ENCODE data around the gene PIK3R5. TPM values are rescaled to one million over a fixed set of nuclear protein-coding genes. Genes with fewer than 3 reads are reported as not detected.

PIK3R5 gene
- total RNA-seq, 4 donors from 2014 or later: 3.6 to 12.0 (median 8.2) TPM

- no peak for TF ChIP-seq POLR2A (IDR thresholded peaks at IDR 0.05)
- TF ChIP-seq, protein P1, sequence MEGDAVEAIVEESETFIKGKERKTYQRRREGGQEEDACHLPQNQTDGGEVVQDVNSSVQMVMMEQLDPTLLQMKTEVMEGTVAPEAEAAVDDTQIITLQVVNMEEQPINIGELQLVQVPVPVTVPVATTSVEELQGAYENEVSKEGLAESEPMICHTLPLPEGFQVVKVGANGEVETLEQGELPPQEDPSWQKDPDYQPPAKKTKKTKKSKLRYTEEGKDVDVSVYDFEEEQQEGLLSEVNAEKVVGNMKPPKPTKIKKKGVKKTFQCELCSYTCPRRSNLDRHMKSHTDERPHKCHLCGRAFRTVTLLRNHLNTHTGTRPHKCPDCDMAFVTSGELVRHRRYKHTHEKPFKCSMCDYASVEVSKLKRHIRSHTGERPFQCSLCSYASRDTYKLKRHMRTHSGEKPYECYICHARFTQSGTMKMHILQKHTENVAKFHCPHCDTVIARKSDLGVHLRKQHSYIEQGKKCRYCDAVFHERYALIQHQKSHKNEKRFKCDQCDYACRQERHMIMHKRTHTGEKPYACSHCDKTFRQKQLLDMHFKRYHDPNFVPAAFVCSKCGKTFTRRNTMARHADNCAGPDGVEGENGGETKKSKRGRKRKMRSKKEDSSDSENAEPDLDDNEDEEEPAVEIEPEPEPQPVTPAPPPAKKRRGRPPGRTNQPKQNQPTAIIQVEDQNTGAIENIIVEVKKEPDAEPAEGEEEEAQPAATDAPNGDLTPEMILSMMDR (IDR thresholded peaks at IDR 0.05): no peak
- 77 to 80% methylated on average over 3 to 7 of the region's 7 CpGs for whole genome bisulfite sequencing, 2 donors
- H3K4me3 ChIP-seq (ENCODE audit: low read depth, poor library complexity, severe bottlenecking): no peak overlapping the region
- peak in 1 of 2 donors; percentile 81 for DNase-seq (ENCODE audit: low spot score in 2 of 2)
- intact Hi-C loops (cut with DNase I; ENCODE audit: low total_unique reads): no loop called here
Measured at GRCh38 chr17:8916466-8916865, 49.0 kb downstream of the PIK3R5 start.

- H3K4me3 ChIP-seq (ENCODE audit: low read depth, poor library complexity, severe bottlenecking): no peak overlapping the region
- TF ChIP-seq POLR2A (IDR thresholded peaks at IDR 0.05): no peak
- TF ChIP-seq, protein P1 (IDR thresholded peaks at IDR 0.05): no peak
- DNase-seq (ENCODE audit: low spot score in 2 of 2): peak in 1 of 2 donors; percentile 40
- intact Hi-C loops (cut with DNase I; ENCODE audit: low total_unique reads): no loop called here
- WGBS, 2 donors: 84 to 85% methylated on average over 8 of the region's 8 CpGs
Measured at GRCh38 chr17:8914554-8914953, 51.0 kb downstream of the PIK3R5 start.

GRCh38 chr17:8913879-8914278 lies 51.6 kb downstream of the PIK3R5 start:
- intact Hi-C loops (cut with DNase I; ENCODE audit: low total_unique reads): no loop called here
- no peak for DNase-seq (ENCODE audit: low spot score in 2 of 2)
- no peak overlapping the region for H3K4me3 ChIP-seq (ENCODE audit: low read depth, poor library complexity, severe bottlenecking)
- WGBS, 2 donors: 71 to 76% methylated on average over 4 of the region's 4 CpGs
- TF ChIP-seq POLR2A (IDR thresholded peaks at IDR 0.05): no peak
- TF ChIP-seq, protein P1 (IDR thresholded peaks at IDR 0.05): no peak

- intact Hi-C loops (cut with DNase I; ENCODE audit: low total_unique reads): no loop called here
- peak in 1 of 2 donors; percentile 72 for DNase-seq (ENCODE audit: low spot score in 2 of 2)
- TF ChIP-seq POLR2A (IDR thresholded peaks at IDR 0.05): no peak
- TF ChIP-seq, protein P1 (IDR thresholded peaks at IDR 0.05): no peak
- no peak overlapping the region for H3K4me3 ChIP-seq (ENCODE audit: low read depth, poor library complexity, severe bottlenecking)
- 87 to 97% methylated on average over 6 of the region's 6 CpGs for WGBS, 2 donors
Measured at GRCh38 chr17:8913091-8913490, 52.4 kb downstream of the PIK3R5 start.

DNA sequence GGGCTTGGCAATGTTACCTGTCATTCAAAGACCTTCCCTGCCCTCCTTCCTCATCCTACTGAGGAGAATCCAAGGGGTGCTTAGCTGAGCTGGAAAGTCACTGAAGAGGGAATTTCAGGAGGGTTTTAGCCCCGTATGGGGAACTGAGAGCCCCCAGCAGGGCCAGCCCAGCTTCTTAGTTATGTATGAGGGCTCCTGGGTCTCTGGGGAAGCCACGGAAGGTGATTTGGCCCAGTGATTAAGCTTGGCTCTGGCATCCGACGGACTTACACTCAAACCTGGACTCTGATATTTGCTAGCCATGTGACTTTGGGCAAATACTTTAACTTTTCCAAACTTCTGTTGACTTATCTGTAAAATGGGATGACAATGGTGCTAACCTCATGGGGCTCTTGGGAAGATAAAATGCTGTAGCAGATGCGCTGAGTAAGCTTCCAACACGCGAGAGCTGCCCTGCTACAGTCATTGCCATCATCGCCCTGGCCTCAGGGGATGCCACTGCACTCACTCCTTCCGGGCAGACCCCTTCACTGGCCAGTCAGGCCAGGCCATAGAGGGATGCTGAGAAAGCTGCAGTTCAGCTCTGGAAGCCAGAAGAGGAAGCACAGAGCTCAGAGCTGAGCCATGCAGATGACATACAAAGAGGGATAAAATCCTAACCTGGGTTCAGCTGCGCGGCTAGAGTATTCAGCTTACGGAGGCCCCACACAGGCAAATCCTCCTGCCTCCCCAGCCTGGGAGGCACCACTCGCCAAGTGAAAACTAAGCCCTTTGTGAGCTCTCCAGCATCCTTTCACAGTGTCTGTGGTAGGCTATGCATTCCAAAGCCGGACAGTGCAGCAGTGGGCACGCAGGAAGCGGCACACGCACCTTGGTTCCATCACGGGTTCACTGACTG lies 53.2 kb downstream of the PIK3R5 start:
- DNase-seq (ENCODE audit: low spot score in 2 of 2): peak in 1 of 2 donors; percentile 52
- no peak overlapping the region for H3K4me3 ChIP-seq (ENCODE audit: low read depth, poor library complexity, severe bottlenecking)
- TF ChIP-seq, protein P1 (IDR thresholded peaks at IDR 0.05): no peak
- no peak for TF ChIP-seq POLR2A (IDR thresholded peaks at IDR 0.05)
- intact Hi-C loops (cut with DNase I; ENCODE audit: low total_unique reads): no loop called here
- 80 to 82% methylated on average over 18 of the region's 18 CpGs for WGBS, 2 donors

All from lower leg skin (tissue), 4 donors.